IgD-negative memory B cell (primary cell): ENCODE measurements around the gene POLE. TPM values are rescaled to one million over a fixed set of nuclear protein-coding genes. Genes with fewer than 3 reads are reported as not detected.
"Not testable (repeated sequence)": the region's sequence is repeated elsewhere in the genome, so short reads cannot be mapped to it uniquely, and the experiment has no call there.

Source experiments
- H3K27ac Mint-ChIP-seq, 3 donors: one replicate each; pipeline ENCODE4 v1.8.0; 2020 to 2022; ENCODE audit warnings: mild to moderate bottlenecking in 3 of 3, mixed read lengths in 3 of 3, moderate library complexity in 1 of 3
- H3K27me3 Mint-ChIP-seq: one replicate; pipeline ENCODE4 v1.8.0; 2021; ENCODE audit warnings: mixed read lengths
- H3K36me3 Mint-ChIP-seq: one replicate; pipeline ENCODE4 v1.8.0; 2020; ENCODE audit warnings: mild to moderate bottlenecking, mixed read lengths
- H3K4me1 Mint-ChIP-seq, 3 donors: one replicate each; pipeline ENCODE4 v1.8.0; 2020 to 2022; ENCODE audit warnings: mixed read lengths in 3 of 3, mild to moderate bottlenecking in 1 of 3
- H3K4me3 Mint-ChIP-seq, 4 donors: one replicate each; pipeline ENCODE4 v1.8.0; 2020 to 2022; ENCODE audit warnings: mild to moderate bottlenecking in 4 of 4, mixed read lengths in 4 of 4, moderate library complexity in 3 of 4
- H3K9me3 Mint-ChIP-seq, 3 donors: one replicate each; pipeline ENCODE4 v1.8.0; 2020 to 2021; ENCODE audit warnings: mixed read lengths in 3 of 3, mild to moderate bottlenecking in 1 of 3
- polyA plus RNA-seq: library from polyadenylated mRNA; unstranded; fragments of 300-500 nt; fragmentation: Illumina TruSeq; gene quantifications from one replicate; pipeline ENCODE4 v1.2.3, GENCODE V29; 2021

POLE gene
- polyA plus RNA-seq, 1 donor from 2014 or later, result 3.4 TPM

- H3K36me3 Mint-ChIP-seq, result peaks cover 9% of the 10 kb centered on the region
- peak overlapping the region in 2 of 4 donors; percentile 41 to 68 for H3K4me3 Mint-ChIP-seq
Measured at GRCh38 chr12:132708150-132708549, 21.0 kb upstream of the POLE start.

GRCh38 chr12:132707241-132707640, 20.1 kb upstream of the POLE start:
- peaks cover 9% of the 10 kb centered on the region for H3K36me3 Mint-ChIP-seq
- peaks cover 0 to 12% (median 3%) of the 10 kb centered on the region in 3 donors for H3K4me1 Mint-ChIP-seq
- H3K4me3 Mint-ChIP-seq, result peak overlapping the region; percentile 55 to 76 (median 68)
- peak overlapping the region in 2 of 3 donors; percentile 11 to 71 for H3K27ac Mint-ChIP-seq
- no peaks in the 10 kb centered on the region for H3K27me3 Mint-ChIP-seq
- peaks cover 0 to 13% (median 9%) of the 10 kb centered on the region in 3 donors for H3K9me3 Mint-ChIP-seq

More at GRCh38 chr12:132708150-132708549, 21.0 kb upstream of the POLE start:
- H3K27ac Mint-ChIP-seq, result peak overlapping the region in 1 of 3 donors; percentile 93
- no peaks in the 10 kb centered on the region for H3K27me3 Mint-ChIP-seq
- peaks cover 0 to 13% (median 9%) of the 10 kb centered on the region in 3 donors for H3K9me3 Mint-ChIP-seq
- H3K4me1 Mint-ChIP-seq, result peaks cover 0 to 13% (median 4%) of the 10 kb centered on the region in 3 donors

GRCh38 chr12:132703641-132704040, 16.5 kb upstream of the POLE start:
- Mint-ChIP-seq H3K9me3 (peaks cover 0 to 13% (median 9%) of the 10 kb centered on the region in 3 donors), H3K36me3 (peaks cover 13% of the 10 kb centered on the region), H3K27ac (peak overlapping the region in 2 of 3 donors; percentile 46 to 53), H3K27me3 (peaks cover 4% of the 10 kb centered on the region), H3K4me1 (peaks cover 6 to 10% (median 7%) of the 10 kb centered on the region in 3 donors), H3K4me3 (peak overlapping the region in 2 of 4 donors; percentile 33 to 55)

- H3K36me3 Mint-ChIP-seq, result peaks cover 13% of the 10 kb centered on the region
- H3K4me3 Mint-ChIP-seq, result no peak overlapping the region
- peaks cover 6 to 11% (median 7%) of the 10 kb centered on the region in 3 donors for H3K4me1 Mint-ChIP-seq
- no peak overlapping the region for H3K27ac Mint-ChIP-seq
- peaks cover 4% of the 10 kb centered on the region for H3K27me3 Mint-ChIP-seq
- peaks cover 0 to 6% (median 2%) of the 10 kb centered on the region in 3 donors for H3K9me3 Mint-ChIP-seq
Measured at GRCh38 chr12:132702640-132703039, 15.5 kb upstream of the POLE start.

- Mint-ChIP-seq H3K36me3 (peaks cover 11% of the 10 kb centered on the region), H3K9me3 (peaks cover 0 to 2% (median 0%) of the 10 kb centered on the region in 3 donors), H3K27me3 (peaks cover 4% of the 10 kb centered on the region), H3K4me3 (peak overlapping the region in 1 of 4 donors; percentile 39), H3K4me1 (peaks cover 6 to 8% (median 7%) of the 10 kb centered on the region in 3 donors), H3K27ac (peak overlapping the region in 1 of 3 donors; percentile 71)
Measured at GRCh38 chr12:132700212-132700822, 13.2 kb upstream of the POLE start.

- Mint-ChIP-seq H3K4me1 (peaks cover 5 to 7% (median 7%) of the 10 kb centered on the region in 3 donors), H3K36me3 (peaks cover 5% of the 10 kb centered on the region), H3K27ac (no peak overlapping the region), H3K9me3 (no peaks in the 10 kb centered on the region), H3K4me3 (no peak overlapping the region), H3K27me3 (peaks cover 4% of the 10 kb centered on the region)
Measured at GRCh38 chr12:132698341-132698740, 11.2 kb upstream of the POLE start.

GRCh38 chr12:132695431-132695830, 8.3 kb upstream of the POLE start:
- Mint-ChIP-seq H3K27ac (no peak overlapping the region), H3K36me3 (peaks cover 2% of the 10 kb centered on the region), H3K4me3 (no peak overlapping the region)

GRCh38 chr12:132694888-132695287, 7.7 kb upstream of the POLE start:
- H3K36me3 Mint-ChIP-seq, H3K27me3 Mint-ChIP-seq, H3K9me3 Mint-ChIP-seq, H3K4me1 Mint-ChIP-seq, H3K27ac Mint-ChIP-seq, H3K4me3 Mint-ChIP-seq: not testable (repeated sequence)

More at GRCh38 chr12:132695431-132695830, 8.3 kb upstream of the POLE start:
- Mint-ChIP-seq H3K27me3 (peaks cover 2% of the 10 kb centered on the region), H3K9me3 (no peaks in the 10 kb centered on the region), H3K4me1 (peaks cover 4 to 5% (median 4%) of the 10 kb centered on the region in 3 donors)

GRCh38 chr12:132692030-132692429, 4.9 kb upstream of the POLE start:
- H3K36me3 Mint-ChIP-seq, H3K4me3 Mint-ChIP-seq, H3K4me1 Mint-ChIP-seq, H3K9me3 Mint-ChIP-seq, H3K27ac Mint-ChIP-seq, H3K27me3 Mint-ChIP-seq: not testable (repeated sequence)

- Mint-ChIP-seq H3K36me3 (no peaks in the 10 kb centered on the region), H3K4me1 (peaks cover 0 to 8% (median 6%) of the 10 kb centered on the region in 3 donors), H3K27me3 (no peaks in the 10 kb centered on the region), H3K4me3 (peak overlapping the region in 3 of 4 donors; percentile 9 to 75 (median 34)), H3K27ac (peak overlapping the region in 1 of 3 donors; percentile 68), H3K9me3 (no peaks in the 10 kb centered on the region)
Measured at GRCh38 chr12:132690112-132690511, 3.0 kb upstream of the POLE start.

- Mint-ChIP-seq H3K36me3 (no peaks in the 10 kb centered on the region), H3K27me3 (no peaks in the 10 kb centered on the region), H3K4me3 (peak overlapping the region in 3 of 4 donors; percentile 48 to 75 (median 73)), H3K4me1 (peaks cover 0 to 8% (median 8%) of the 10 kb centered on the region in 3 donors), H3K9me3 (no peaks in the 10 kb centered on the region), H3K27ac (peak overlapping the region in 1 of 3 donors; percentile 60)
Measured at GRCh38 chr12:132689227-132689626, 2.1 kb upstream of the POLE start.

GRCh38 chr12:132686825-132687210, 324 bp downstream of the POLE start:
- Mint-ChIP-seq H3K9me3 (no peaks in the 10 kb centered on the region), H3K36me3 (no peaks in the 10 kb centered on the region), H3K4me3 (peak overlapping the region; percentile 86 to 93 (median 91)), H3K4me1 (peaks cover 8 to 14% (median 8%) of the 10 kb centered on the region in 3 donors), H3K27me3 (no peaks in the 10 kb centered on the region), H3K27ac (peak overlapping the region in 1 of 3 donors; percentile 39)

GRCh38 chr12:132685400-132685799, 1.7 kb downstream of the POLE start:
- H3K27ac Mint-ChIP-seq, result peak overlapping the region in 1 of 3 donors; percentile 62

GRCh38 chr12:132677492-132677891, 9.7 kb downstream of the POLE start:
- Mint-ChIP-seq H3K27ac (no peak overlapping the region), H3K36me3 (peaks cover 4% of the 10 kb centered on the region), H3K27me3 (no peaks in the 10 kb centered on the region), H3K4me3 (no peak overlapping the region), H3K9me3 (no peaks in the 10 kb centered on the region), H3K4me1 (peaks cover 0 to 3% (median 2%) of the 10 kb centered on the region in 3 donors)

More at GRCh38 chr12:132685400-132685799, 1.7 kb downstream of the POLE start:
- no peaks in the 10 kb centered on the region for H3K27me3 Mint-ChIP-seq
- H3K9me3 Mint-ChIP-seq, result no peaks in the 10 kb centered on the region
- H3K4me1 Mint-ChIP-seq, result peaks cover 8 to 17% (median 10%) of the 10 kb centered on the region in 3 donors
- no peaks in the 10 kb centered on the region for H3K36me3 Mint-ChIP-seq
- peak overlapping the region; percentile 70 to 90 (median 80) for H3K4me3 Mint-ChIP-seq

GRCh38 chr12:132675757-132676432, 11.2 kb downstream of the POLE start:
- Mint-ChIP-seq H3K4me3 (no peak overlapping the region), H3K27me3 (no peaks in the 10 kb centered on the region), H3K36me3 (peaks cover 7% of the 10 kb centered on the region), H3K27ac (no peak overlapping the region), H3K4me1 (peaks cover 0 to 5% (median 2%) of the 10 kb centered on the region in 3 donors), H3K9me3 (no peaks in the 10 kb centered on the region)
